Mesenteric fat pad (tissue), 1 donor: Measurements from ENCODE around the gene LHPP. TPM values are rescaled to one million over a fixed set of nuclear protein-coding genes. Genes with fewer than 3 reads are reported as not detected.

Experiments
- DNase-seq: peaks from one replicate; pipeline ENCODE4 v3.0.0-alpha.2; 2020; ENCODE audit warnings: low spot score
- total RNA-seq: library from RNA; stranded (reverse); fragmentation: NEBNext Ultra II Directional; extraction: Animal tissue kit (Norgen Biotek cat#: 25700); gene quantifications from one replicate; pipeline ENCODE4 v1.2.1, GENCODE V29; 2021
- donor health status: DM: yes; HTN: yes; CAD: no.

The LHPP gene
- total RNA-seq, 1 donor from 2014 or later, result 15.9 TPM

DNA sequence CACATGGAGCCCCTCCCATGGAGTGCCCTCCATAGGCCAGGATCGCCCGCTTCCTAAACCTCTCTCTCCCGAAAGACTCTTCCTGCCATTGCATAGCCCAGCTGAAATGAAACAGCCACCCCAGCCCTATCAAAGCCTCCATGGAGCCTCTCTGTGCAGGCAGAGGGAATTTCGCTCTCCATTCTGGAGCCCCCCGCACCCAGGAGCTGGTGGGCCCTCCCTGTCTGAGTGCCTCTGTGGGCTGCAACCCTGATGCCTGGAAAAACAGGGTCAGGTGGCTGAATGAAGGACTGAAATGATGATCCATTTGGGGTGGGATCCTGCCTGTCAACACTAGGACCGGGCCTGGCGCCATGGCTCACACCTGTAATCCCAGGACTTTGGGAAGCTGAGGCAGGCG, 176.1 kb downstream of the LHPP start:
- DNase-seq, result no peak

DNA sequence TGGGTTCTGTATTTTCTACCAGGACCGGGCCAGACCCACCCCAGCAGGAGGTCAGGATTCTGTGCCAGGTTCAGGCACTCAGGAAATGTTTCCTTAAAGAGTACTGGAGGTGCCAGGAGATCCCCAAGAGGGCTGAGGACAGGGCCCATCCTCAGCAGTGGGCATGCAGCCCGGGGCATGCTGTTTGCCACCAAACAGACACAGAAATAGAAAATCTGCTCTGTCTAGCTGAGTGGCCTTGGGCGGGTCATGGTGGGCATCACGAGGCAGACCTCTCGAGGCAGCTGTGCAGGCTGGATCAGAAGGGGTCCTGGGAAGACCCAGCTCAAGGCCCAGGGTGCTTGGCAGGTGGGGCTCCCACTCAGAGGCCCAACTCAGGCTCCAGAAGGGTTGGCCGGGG, 177.6 kb downstream of the LHPP start:
- no peak for DNase-seq

DNA sequence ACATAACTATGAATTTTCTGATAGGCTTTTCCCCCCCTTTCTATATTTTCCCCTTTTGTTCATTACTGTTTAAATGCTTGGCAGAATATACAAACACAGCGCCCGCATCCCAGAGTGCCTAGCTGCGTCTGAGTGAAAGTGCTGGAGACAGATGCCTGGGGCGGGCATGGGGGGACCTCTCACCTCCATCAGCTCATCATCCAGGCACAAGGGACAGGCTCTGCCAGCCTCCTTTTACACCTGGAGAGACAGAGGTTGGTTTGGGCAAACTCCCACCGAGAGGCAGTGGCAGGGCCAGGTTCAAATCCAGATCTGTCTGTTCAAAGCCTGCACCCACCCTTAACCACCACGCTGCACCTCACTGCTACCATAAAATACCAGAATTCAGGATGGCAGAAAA, 178.0 kb downstream of the LHPP start:
- no peak for DNase-seq

DNA sequence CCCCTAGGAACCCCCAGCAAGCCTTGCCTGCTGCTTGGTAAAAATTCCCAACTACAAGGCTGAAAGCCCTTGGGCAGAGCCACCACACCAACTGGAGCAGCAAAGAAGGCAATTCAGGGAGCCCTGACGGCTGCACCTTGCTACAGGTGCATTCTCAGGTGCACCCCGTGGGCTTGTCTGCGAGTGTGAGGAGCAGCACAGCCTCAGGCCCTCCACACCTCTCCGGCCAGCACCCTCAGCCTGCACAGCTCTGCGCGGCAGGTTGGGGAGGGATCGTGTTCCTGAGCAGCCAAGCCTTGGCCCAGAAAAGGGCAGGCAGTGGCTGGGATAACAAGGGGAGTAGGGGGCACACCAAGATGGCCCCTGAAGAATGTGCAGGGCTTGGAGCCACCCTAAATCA, 178.4 kb downstream of the LHPP start:
- no peak for DNase-seq

DNA sequence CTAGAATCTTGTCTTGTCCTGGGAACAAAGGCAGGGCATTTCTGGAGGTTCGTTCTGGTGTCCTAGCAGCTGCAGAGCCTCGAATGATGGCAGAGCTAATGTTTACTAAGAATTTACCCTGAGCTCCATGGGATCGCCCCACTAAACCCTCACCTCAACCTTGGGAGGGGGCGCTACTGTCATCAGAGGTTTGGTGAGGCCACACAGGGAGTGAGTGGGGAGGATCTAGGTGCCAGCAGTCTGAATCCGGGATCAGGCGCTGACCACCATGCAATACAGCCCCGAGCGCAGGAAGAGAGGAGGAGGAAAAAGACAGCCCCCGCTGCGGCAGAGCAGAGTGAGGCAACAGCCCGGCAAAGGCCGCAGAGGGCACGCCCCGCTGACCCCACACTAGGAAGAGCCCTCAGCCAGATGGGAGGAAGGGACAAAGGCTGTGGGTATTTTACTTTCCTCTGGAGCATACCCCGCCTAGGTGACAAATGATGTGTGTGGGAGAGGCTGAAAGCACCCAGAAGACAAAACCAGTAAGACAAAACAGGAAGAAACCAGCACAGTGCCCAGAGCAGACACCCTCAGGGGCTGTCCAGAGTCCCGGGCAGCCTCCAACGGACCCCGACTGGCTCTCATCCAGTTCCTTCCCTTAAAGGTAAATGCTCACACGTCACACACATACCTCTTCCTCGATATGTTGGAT, 179.1 kb downstream of the LHPP start:
- DNase-seq, result no peak

DNA sequence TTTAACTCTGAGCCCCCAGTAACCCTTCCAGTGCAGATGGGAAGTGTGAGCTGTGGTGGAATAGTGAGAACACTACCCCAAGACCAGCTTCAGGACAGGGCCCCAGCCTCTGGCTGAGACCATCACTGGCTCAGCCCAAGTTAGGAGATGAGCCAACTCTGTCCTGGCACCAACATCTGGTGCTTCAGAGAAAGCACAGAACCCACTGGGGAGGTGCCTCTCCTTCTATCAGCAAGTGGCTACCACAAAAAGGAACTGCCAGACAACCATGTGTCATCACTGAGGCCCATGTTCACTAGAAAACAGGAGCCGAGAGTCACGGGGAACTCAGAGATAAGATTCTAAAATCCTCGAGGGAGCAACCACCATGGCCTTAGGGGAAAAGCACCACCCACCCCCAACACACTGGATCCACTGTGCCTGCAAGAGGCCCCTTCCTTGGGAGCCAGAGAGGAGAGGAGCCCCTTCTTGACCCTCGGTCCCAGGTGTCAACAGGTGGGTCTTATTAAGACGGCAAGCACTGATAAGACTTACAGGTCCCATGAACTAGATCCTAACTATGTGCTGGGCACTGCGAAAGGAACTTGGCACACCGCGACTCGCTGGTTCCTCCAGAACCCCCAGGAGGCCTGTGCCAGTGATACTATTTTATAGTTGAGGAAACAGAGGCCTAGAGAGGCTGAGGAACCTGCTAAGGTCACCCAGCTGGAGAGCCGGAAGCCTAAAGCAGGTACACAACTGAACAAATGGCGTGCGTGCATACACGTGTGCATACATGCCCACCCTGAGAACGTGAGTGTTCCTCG, 179.9 kb downstream of the LHPP start:
- DNase-seq, result no peak

DNA sequence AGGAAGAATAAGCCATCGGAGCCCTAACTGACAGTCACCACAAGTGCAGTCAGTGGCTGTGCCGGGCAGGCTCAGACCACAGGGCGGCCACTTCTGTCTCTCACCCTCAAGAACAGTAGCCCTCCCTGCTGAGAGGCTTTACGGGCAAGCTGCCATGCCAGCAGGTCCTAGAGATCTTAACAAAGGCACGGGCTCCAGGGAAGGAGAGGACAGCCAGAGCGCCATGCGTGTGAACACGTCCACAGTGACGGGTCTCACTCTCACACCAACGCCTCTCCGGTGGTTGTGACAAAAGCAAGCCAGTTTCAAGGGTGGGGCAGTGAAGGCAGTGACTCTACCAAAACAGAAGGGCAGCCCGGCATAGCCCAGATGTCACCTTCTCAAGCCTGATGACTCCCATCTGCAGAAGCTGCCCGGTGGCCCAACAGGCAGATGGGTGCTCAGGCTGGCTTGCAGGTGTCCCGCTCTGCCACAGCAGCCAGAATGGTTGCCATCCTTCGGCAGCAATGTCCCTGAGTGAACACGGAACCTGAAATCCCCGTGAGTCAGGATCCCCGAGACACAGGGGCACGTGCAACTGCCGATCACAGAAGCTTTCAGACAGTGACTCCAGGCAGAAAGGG, 180.6 kb downstream of the LHPP start:
- DNase-seq, result no peak

DNA sequence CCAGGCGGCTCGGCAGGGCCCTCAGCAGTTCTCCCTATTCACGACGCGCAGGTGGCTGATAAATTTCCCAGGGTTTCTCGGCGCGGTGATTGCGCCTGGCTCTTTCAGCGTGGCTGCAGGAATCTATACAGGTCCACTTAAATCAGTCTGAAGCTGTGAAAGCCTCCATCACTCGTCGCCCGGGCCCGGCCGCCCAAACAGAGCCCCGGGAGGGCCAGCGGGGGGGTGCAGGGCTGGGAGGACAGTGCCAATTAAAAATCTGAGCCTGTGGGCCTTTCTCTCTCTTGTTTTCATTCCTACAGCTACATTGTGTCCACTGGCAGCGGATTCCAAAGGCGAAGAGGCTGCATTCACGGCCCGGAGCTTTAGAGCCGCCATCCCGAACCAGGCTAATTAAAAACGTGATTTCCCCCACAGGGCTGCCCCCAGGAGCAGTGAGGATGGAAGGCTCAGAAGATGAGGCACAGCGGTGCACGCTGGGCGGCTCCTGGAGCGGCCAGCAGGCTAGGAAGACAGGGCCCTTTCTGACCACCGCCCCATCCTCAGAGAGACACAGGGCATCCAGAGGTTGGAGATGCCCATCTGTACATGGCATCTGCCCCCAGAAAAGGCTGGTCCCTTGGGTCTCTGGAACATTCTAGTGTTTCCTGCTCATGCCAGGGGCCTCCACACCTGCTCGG, 181.8 kb downstream of the LHPP start:
- no peak for DNase-seq

DNA sequence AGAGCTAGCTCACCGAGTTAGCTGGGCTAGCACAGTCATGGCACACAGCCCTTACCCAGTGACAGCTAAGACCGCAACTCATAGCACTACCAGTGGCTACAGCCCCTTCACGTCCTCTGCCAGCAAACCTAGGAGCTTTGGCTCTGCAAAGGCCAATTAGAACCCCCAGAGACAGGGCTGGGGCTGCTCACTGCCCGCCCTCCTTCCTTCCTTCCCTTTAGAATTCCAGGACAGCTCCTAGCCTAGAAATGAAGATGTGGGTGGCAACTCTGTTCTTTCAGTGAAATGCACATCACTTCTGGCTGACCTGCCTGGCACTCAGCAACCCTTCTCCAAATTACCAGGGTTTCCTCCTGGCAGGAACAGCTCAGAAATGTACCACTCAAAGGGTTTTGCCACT, 182.6 kb downstream of the LHPP start:
- DNase-seq, result no peak

DNA sequence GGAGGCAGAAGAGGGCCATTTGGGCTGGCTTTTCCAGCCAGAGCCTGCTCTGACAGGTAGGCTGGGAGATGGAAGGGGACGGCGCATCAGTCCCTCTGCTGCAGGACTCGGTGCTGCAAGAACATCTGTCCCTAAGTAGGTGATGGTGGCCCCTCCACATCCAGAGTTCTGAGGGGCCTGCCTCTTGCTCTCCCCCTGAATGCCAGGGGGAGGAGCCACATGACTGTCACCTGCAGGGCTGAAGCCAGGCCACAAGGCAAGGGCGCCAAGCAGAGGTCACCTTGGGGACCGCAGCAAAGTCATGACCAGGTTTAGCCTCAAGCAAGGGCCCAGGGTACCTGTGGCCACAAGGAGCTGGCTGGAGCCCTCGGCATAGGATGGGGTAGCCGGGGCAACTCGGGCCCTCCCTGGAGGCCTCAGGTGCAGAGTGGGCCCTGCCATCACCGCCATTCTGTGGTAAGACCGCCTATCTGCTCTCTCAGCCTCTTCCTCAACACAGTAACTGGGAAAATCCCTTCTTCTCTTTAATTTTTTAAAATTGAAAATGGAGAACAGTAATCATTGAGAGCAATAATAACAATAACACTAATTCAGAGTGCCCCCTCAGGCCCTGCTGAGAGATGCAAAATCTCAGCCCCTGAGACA, 183.3 kb downstream of the LHPP start:
- no peak for DNase-seq

DNA sequence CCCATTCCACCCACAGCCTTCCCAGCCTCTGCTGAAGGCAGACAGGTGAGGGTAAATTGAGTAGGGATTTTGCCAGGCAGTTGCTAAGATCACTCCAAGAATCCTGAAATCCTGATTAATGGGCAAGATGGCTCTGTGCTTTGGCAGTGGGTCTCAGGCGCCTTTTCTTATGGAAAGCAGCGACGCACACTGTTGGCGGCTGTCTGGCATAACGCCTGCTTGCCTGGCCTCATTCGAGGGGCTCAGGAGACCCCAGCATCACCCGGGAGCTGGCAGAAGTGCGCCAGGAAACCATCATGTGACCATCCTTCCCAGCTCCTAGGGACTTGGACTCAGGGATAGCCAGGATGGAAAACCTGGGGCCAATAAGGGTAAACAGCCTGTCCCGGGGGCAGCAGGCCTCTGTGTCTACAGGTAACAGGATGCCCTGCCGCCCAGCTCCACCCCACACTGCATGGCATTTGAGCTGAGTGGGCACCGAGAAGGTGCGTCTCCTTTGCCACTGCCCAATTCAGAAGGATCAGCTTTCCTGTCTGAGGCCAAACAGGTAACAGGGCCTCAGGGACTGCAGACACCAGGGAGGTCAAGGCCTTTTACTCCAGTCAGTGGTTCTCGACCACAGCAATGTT, 184.0 kb downstream of the LHPP start:
- no peak for DNase-seq

DNA sequence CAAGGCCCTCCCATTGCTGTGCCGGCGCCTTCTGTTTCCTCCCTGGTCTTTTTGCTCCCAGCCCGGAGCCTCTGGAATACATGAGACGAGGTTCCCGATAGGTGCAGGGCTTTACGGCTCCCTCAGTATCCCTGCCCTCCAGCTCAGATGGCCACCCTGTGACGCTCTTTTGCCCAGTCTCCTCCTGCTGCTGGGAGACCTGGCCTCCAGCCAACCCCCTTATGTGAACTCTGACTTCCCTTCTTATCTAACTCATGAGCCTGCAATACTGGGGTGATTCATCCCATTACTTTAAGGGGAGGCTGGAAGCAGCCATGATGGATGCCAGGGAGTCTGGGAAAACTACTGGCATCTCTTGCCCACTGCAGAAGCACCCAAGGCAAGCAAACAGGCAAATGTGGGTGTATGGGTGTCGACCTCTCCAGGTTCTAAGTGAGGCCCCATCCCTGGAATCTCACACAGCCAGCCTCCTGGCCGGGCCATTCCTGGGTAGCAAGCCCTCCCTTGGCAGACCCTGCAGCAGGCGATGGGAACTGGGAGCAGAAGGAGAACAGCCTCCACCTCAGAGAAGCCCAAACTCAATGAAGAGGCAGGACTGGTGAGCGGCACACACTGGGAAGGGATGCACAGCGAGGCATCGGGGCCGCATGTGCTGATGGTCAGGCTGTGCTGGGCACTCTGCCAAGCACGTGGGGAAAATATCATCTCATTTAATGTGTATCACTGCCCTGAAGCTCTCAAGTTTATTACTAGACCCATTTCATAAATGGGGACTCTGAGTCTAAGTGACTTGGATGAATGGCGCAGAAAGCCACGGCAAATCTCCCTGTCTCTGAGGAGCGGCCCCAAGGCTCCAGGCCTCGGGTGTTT, 185.1 kb downstream of the LHPP start:
- DNase-seq, result peak; percentile 93

DNA sequence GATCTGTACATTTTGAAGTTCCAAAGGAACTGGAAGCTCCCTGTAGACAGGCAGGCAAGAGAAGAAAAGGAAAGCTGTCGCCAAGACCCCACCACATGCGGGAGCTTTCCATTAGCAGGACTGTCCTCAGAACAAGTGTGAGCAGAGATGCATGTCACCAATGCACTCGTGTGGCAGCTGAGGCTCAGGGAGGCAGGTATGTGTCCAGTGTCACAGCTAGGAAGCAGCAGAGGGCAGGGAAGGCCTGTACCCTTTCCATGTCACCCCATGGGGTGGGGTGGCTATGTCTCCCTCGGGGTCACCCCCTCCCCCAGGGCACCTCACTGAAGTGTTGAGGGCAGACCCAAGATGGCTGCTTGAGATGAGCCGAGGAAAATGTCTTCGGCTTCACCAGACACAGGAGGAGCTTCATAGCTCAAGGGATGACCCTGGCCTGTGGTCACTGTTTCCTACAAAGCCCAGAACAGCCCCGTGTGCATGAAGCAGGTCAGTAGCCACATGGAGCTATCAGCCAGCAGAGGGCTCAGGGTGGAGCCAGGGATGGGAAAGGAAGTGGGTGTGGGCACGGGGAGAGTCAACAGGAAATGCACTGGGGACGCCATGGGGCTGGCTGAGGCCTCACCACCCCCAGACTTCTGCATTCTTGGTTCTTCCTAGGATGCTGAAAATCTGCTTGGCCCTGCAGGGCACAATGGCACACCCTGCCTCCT, 186.0 kb downstream of the LHPP start:
- no peak for DNase-seq

DNA sequence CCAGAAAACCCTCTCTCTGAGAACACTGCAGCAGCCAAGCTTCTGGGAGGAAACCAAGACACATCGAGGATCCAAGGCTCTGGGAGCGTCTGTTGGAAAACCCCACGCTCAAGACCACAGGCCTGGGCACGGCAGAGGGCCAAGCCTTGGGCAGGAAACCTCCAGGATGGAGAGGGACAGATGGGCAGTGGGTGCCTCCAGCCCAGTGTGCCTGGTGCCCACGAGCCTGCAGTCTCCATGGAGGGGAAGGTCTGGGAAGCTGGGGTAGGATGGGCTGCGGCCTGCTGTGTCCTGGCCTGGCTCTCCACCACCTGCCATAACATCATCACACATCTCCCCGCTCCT, 186.5 kb downstream of the LHPP start:
- DNase-seq, result no peak

DNA sequence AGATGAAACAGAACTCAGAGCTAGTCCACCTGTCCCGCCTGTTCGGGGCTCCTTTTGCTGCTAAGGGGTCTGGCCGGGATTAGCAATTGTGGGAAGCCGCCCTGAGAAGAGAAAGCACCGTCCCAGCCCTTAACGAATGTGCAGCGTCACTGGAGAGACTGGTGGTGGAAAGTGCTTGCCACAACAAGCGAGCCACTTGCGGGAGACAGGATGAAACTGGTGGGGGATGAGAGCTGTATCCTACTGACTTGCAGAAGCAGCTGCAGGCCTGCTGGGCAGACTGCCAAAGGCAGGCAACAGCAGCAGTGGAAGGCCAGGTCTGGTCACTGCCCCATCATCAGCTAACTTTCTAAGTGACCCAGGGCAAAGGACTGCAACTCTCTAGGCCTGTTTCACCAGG, 187.1 kb downstream of the LHPP start:
- no peak for DNase-seq

DNA sequence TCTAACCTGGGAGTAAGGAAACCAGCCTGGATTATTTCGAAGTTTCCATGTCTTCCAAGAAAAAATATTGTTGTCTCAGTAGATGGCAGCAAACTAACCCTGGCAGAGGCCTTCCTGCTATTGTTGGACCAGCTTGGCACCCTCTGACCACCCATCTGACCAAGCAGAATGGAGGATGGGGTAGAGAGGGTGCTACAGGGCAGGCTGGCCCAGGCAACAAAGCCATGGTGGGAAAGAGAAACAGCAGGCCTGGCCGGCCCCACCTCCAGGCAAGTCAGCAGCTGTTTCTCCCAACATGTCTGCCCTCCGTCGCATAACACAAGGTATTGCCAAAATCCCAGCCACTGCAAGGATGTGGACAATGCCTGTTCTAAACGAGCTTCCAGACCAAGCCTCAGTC, 187.6 kb downstream of the LHPP start:
- DNase-seq, result no peak

DNA sequence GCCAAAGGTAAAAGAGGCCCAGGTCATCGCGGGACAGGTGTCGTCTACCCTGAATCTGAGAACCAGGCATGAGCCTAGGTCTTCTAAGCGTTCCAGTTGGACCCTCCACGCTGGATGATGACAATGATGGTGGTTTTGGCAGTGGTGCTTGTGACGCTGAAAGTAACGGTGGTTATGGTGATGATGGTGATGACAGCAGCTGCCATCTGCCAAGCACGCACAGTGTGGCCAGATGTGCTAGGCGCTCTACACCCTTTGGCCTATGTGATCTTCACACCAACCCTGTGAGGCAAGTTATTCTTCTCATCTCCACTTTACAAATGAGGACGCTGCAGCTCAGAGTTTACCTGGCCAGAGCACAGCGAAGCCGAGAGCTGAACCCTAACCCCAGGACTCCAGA, 188.6 kb downstream of the LHPP start:
- DNase-seq, result no peak

DNA sequence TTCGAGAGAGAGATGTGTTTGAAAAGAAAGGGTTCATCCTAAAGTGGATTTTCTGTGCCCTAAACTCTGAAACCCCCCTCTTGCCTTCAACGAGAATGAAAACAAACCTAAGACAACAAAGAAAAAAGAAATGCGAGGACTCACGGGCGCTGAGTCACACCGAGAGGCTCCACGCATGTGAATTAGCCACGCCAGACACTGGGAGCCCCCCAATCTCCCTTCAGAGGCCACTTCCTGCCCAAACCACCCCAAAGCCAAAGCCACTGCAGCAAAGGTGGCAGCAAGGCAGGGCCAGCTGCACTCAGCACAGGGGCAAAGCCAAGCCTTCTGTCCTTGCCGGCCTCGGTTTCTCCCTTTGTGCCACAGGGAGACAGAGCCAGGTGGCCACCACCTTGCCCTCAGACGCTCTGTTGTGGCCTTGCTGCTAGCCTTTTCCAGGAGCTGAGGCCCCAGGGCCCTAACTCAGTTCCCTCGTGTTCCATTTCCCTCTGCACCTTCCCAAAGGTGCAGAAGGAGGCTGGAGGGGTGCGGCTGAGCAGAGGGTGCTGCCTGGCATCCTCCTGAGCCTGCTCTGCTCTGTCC, 189.3 kb downstream of the LHPP start:
- no peak for DNase-seq

DNA sequence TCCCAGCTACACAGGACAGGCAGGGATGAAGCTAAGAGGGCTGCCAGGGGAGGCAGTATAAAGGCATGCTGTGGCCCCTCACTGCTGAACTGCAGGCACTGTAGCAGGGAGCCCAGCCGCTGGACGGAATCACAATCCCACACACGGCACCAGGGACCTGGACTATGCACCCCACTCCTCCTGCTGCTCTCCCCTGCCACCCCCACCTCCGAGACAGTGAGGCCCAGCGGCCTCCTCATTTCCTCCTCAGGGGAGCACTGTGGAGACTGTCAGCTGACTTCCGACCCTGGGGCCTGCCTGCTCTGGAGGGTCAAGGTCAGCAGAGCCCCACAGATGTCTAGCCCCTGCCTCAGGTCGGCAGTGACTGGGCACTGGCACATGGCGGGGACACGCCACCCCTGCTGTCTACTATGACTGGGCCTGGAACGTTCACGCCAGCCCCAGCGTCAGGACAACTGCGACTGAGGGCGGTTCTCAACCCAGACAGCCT, 189.8 kb downstream of the LHPP start:
- no peak for DNase-seq
